GM12892 (cell line): ENCODE data around the gene CRTAC1.

Experiments
- POLR2A ChIP-seq: IDR thresholded peaks from 2 replicates; pipeline ENCODE4 v1.6.1; 2011; ENCODE audit warnings: low read depth, low read length, control low read depth
- POLR2AphosphoS5 ChIP-seq: IDR thresholded peaks from 2 replicates; pipeline ENCODE4 v1.6.1; 2011; ENCODE audit warnings: low read depth, low read length, control low read depth
- TAF1 ChIP-seq: IDR thresholded peaks from 2 replicates; pipeline ENCODE4 v1.6.1; 2011; ENCODE audit warnings: low read depth, mild to moderate bottlenecking, control low read depth, low read length, borderline replicate concordance

DNA sequence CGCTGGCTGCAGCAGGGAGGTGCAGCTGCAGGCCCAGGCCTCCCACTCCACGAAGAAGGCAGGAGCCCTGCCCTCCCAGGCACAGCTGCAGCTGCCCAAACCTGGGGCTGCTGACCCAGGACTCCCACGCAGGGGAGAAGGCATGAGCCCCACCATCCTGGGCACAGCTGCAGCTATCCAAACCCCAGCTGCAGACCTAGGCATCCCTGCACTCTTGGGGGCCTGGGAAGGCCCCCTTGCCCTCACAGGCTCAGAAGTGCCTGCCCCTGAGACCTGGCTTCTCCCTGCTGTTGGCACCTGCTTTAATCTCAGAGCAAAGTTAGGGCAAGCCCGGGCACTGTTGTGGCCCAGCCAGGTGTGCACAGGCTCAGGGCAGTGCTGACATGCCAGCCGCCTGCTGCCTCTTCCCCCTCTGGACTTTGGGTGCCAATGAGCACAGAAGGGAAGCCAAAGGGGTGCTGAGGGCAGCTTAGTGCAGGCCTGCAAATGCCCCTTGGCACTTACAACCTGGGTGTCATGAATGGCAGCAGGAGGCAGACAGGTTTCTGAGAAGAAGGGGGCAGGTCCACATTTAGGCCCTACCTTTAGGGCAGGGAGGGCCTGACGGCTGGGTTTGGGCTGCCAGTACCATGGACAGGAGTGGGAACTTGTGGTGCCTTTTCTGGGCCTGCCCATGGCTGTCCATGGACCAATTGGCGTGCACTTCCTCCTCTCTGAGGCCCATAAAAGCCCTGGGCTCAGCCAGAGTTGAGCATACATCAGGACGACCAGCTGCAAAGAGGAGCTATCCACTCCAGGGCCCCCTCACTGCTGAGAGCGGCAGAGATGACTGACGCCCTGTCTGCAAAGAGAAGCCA, 31.1 kb downstream of the CRTAC1 start:
- no peak for TF ChIP-seq POLR2A
- no peak for TF ChIP-seq TAF1
- no peak for TF ChIP-seq POLR2AphosphoS5
